Upper lobe of left lung (tissue), 4 donors: ENCODE results near the gene JPT2.
"Not testable (repeated sequence)": the region's sequence is repeated elsewhere in the genome, so short reads cannot be mapped to it uniquely, and the experiment has no call there.

Source experiments
- CTCF ChIP-seq, 6 experiments: fragments of 450-650 bp in 4 of 6; fragments of 200-600 bp in 2 of 6; sonication (generic) in 2 of 6; IDR thresholded peaks; one replicate each; pipeline ENCODE4 v1.5.1; 2016 to 2019; ENCODE audit warnings: antibody characterized with exemption in 6 of 6
- POLR2A ChIP-seq, 4 donors: fragments of 450-650 bp; IDR thresholded peaks; one replicate each; pipeline ENCODE4 v1.5.1; 2016 to 2017; ENCODE audit warnings: antibody characterized with exemption in 4 of 4, mild to moderate bottlenecking in 2 of 4
- POLR2AphosphoS5 ChIP-seq, 2 donors: sonication (generic); formaldehyde crosslinking; IDR thresholded peaks; one replicate each; pipeline ENCODE4 v1.5.1; 2017; ENCODE audit warnings: antibody characterized with exemption in 2 of 2

- TF ChIP-seq CTCF, POLR2A, POLR2AphosphoS5 (IDR thresholded peaks at IDR 0.05): not testable (repeated sequence)
Measured at GRCh38 chr16:1718236-1718635, 40.2 kb downstream of the JPT2 start.
